ENCODE measurements around the gene C3AR1.
A peak's percentile ranks its signal among the peaks of the same experiment; 100 is the strongest.
"Not testable (repeated sequence)": the region's sequence is repeated elsewhere in the genome, so short reads cannot be mapped to it uniquely, and the experiment has no call there.

The C3AR1 gene

GRCh38 chr12:8065991-8066594 lies at the start of gene C3AR1:
Gene C3AR1 (minus strand): TSS chr12:8066359. CDS start chr12:8060185, 6,174 bp downstream.
- H3K4me1 Mint-ChIP-seq, result peaks cover 48% of the 10 kb centered on the region

GRCh38 chr12:8113117-8113516 lies 47.0 kb upstream of the C3AR1 start:
- not testable (repeated sequence) for H3K4me3 Mint-ChIP-seq, H3K9me3 Mint-ChIP-seq, DNase-seq, H3K27ac Mint-ChIP-seq, ATAC-seq, H3K4me1 Mint-ChIP-seq, H3K27me3 Mint-ChIP-seq

More at GRCh38 chr12:8065991-8066594, at the start of gene C3AR1:
- peak within 1 kb of the TSS; percentile 60 to 77 for H3K4me3 Mint-ChIP-seq
- no peaks in the 10 kb centered on the region for H3K27me3 Mint-ChIP-seq
- peak within 1 kb of the TSS in 1 of 2 donors; percentile 93 for H3K27ac Mint-ChIP-seq
- DNase-seq (peak in 1 of 2 donors; percentile 22), ATAC-seq (peak; percentile 100)
- H3K9me3 Mint-ChIP-seq, result no peaks in the 10 kb centered on the region

- no peaks in the 10 kb centered on the region for H3K9me3 Mint-ChIP-seq
- peaks cover 6% of the 10 kb centered on the region for H3K4me1 Mint-ChIP-seq
- peak overlapping the region in 1 of 2 donors; percentile 35 for H3K4me3 Mint-ChIP-seq
- DNase-seq, result peak; percentile 69 to 76
- no peaks in the 10 kb centered on the region for H3K27me3 Mint-ChIP-seq
- peak; percentile 55 for ATAC-seq
- peak overlapping the region in 1 of 2 donors; percentile 72 for H3K27ac Mint-ChIP-seq
Observed at GRCh38 chr12:8108808-8109398, 42.7 kb upstream of the C3AR1 start.

- H3K27me3 Mint-ChIP-seq, result no peaks in the 10 kb centered on the region
- DNase-seq (no peak), ATAC-seq (peak; percentile 50)
- peaks cover 15% of the 10 kb centered on the region for H3K4me1 Mint-ChIP-seq
- H3K4me3 Mint-ChIP-seq, result no peak overlapping the region
- no peaks in the 10 kb centered on the region for H3K9me3 Mint-ChIP-seq
- peak overlapping the region in 1 of 2 donors; percentile 10 for H3K27ac Mint-ChIP-seq
Observed at GRCh38 chr12:8099235-8099634, 33.1 kb upstream of the C3AR1 start.

GRCh38 chr12:8096281-8096915 lies 30.2 kb upstream of the C3AR1 start:
- Mint-ChIP-seq H3K27ac (no peak overlapping the region), H3K9me3 (no peaks in the 10 kb centered on the region), H3K4me1 (peaks cover 15% of the 10 kb centered on the region), H3K27me3 (no peaks in the 10 kb centered on the region), H3K4me3 (no peak overlapping the region)
- ATAC-seq, result no peak
- DNase-seq, result no peak

GRCh38 chr12:8093291-8093690 lies 27.1 kb upstream of the C3AR1 start:
- H3K27ac Mint-ChIP-seq, result no peak overlapping the region
- ATAC-seq, result no peak
- H3K4me3 Mint-ChIP-seq, result no peak overlapping the region
- H3K4me1 Mint-ChIP-seq, result peaks cover 15% of the 10 kb centered on the region
- H3K9me3 Mint-ChIP-seq, result no peaks in the 10 kb centered on the region
- no peak for DNase-seq
- no peaks in the 10 kb centered on the region for H3K27me3 Mint-ChIP-seq

GRCh38 chr12:8089716-8090115 lies 23.6 kb upstream of the C3AR1 start:
- Mint-ChIP-seq H3K4me1 (peaks cover 31% of the 10 kb centered on the region), H3K27me3 (no peaks in the 10 kb centered on the region), H3K4me3 (no peak overlapping the region), H3K9me3 (no peaks in the 10 kb centered on the region), H3K27ac (no peak overlapping the region)
- no peak for DNase-seq
- no peak for ATAC-seq

GRCh38 chr12:8089277-8089676 lies 23.1 kb upstream of the C3AR1 start:
- Mint-ChIP-seq H3K4me3 (peak overlapping the region in 1 of 2 donors; percentile 85), H3K27ac (peak overlapping the region in 1 of 2 donors; percentile 97), H3K4me1 (peaks cover 33% of the 10 kb centered on the region)
- not testable (repeated sequence) for H3K9me3 Mint-ChIP-seq, ATAC-seq, H3K27me3 Mint-ChIP-seq, DNase-seq

- Mint-ChIP-seq H3K27me3 (no peaks in the 10 kb centered on the region), H3K4me1 (peaks cover 40% of the 10 kb centered on the region), H3K4me3 (peak overlapping the region; percentile 71 to 85), H3K27ac (peak overlapping the region; percentile 48 to 97), H3K9me3 (no peaks in the 10 kb centered on the region)
- DNase-seq (no peak), ATAC-seq (peak; percentile 80)
Observed at GRCh38 chr12:8088574-8088973, 22.4 kb upstream of the C3AR1 start.

GRCh38 chr12:8087666-8088065 lies 21.5 kb upstream of the C3AR1 start:
- no peaks in the 10 kb centered on the region for H3K9me3 Mint-ChIP-seq
- peaks cover 42% of the 10 kb centered on the region for H3K4me1 Mint-ChIP-seq
- no peak for DNase-seq
- peak overlapping the region; percentile 71 to 85 for H3K4me3 Mint-ChIP-seq
- H3K27me3 Mint-ChIP-seq, result no peaks in the 10 kb centered on the region
- peak overlapping the region; percentile 48 to 97 for H3K27ac Mint-ChIP-seq
- no peak for ATAC-seq

GRCh38 chr12:8084351-8084750 lies 18.2 kb upstream of the C3AR1 start:
- H3K4me1 Mint-ChIP-seq, result peaks cover 58% of the 10 kb centered on the region
- ATAC-seq, H3K27me3 Mint-ChIP-seq, H3K9me3 Mint-ChIP-seq: not testable (repeated sequence)
- H3K27ac Mint-ChIP-seq, result peak overlapping the region; percentile 92 to 93
- peak; percentile 8 to 44 for DNase-seq
- H3K4me3 Mint-ChIP-seq, result peak overlapping the region; percentile 75 to 92

- H3K4me3 Mint-ChIP-seq, result peak overlapping the region; percentile 90 to 92
- no peak for ATAC-seq
- DNase-seq, result no peak
- no peaks in the 10 kb centered on the region for H3K9me3 Mint-ChIP-seq
- H3K4me1 Mint-ChIP-seq, result peaks cover 51% of the 10 kb centered on the region
- H3K27me3 Mint-ChIP-seq, result no peaks in the 10 kb centered on the region
- peak overlapping the region; percentile 96 to 98 for H3K27ac Mint-ChIP-seq
Observed at GRCh38 chr12:8082808-8083100, 16.6 kb upstream of the C3AR1 start.

GRCh38 chr12:8081251-8081920 lies 15.2 kb upstream of the C3AR1 start:
- no peaks in the 10 kb centered on the region for H3K9me3 Mint-ChIP-seq
- peaks cover 54% of the 10 kb centered on the region for H3K4me1 Mint-ChIP-seq
- peak overlapping the region; percentile 90 to 92 for H3K4me3 Mint-ChIP-seq
- ATAC-seq, result peak; percentile 15
- H3K27ac Mint-ChIP-seq, result peak overlapping the region; percentile 96 to 98
- H3K27me3 Mint-ChIP-seq, result no peaks in the 10 kb centered on the region
- DNase-seq, result peak; percentile 24 to 39

GRCh38 chr12:8080120-8080519 lies 14.0 kb upstream of the C3AR1 start:
- peak overlapping the region; percentile 12 to 25 for H3K4me3 Mint-ChIP-seq
- H3K9me3 Mint-ChIP-seq, result no peaks in the 10 kb centered on the region

GRCh38 chr12:8078916-8079315 lies 12.8 kb upstream of the C3AR1 start:
- Mint-ChIP-seq H3K4me3 (peak overlapping the region in 1 of 2 donors; percentile 34), H3K27ac (peak overlapping the region in 1 of 2 donors; percentile 42), H3K4me1 (peaks cover 37% of the 10 kb centered on the region), H3K9me3 (no peaks in the 10 kb centered on the region), H3K27me3 (no peaks in the 10 kb centered on the region)
- DNase-seq (no peak), ATAC-seq (no peak)

More at GRCh38 chr12:8080120-8080519, 14.0 kb upstream of the C3AR1 start:
- peak overlapping the region; percentile 0 to 42 for H3K27ac Mint-ChIP-seq
- ATAC-seq (no peak), DNase-seq (no peak)
- no peaks in the 10 kb centered on the region for H3K27me3 Mint-ChIP-seq
- peaks cover 49% of the 10 kb centered on the region for H3K4me1 Mint-ChIP-seq

GRCh38 chr12:8078398-8078797 lies 12.2 kb upstream of the C3AR1 start:
- Mint-ChIP-seq H3K9me3 (no peaks in the 10 kb centered on the region), H3K27ac (peak overlapping the region in 1 of 2 donors; percentile 26), H3K4me3 (no peak overlapping the region), H3K4me1 (peaks cover 32% of the 10 kb centered on the region), H3K27me3 (no peaks in the 10 kb centered on the region)
- ATAC-seq (peak; percentile 50), DNase-seq (peak; percentile 54 to 63)

Measured in stimulated activated naive CD8-positive, alpha-beta T cell treated with anti-CD3 and anti-CD28 coated beads, Interleukin-15, amount 100 ng/mL, for 72 hours (primary cell).